ENCODE results near the gene RIMS1. TPM values are rescaled to one million over a fixed set of nuclear protein-coding genes. Genes with fewer than 3 reads are reported as not detected.

RIMS1 gene
- total and polyA plus RNA-seq, 9 of the 15 experiments (the other 6 are each of a cell fraction or from before 2014, with no cell fraction given): not detected

- H3K9me1 ChIP-seq (ENCODE audit: control insufficient read depth, insufficient read depth, low read length): no peaks in the 10 kb centered on the region
- no peak overlapping the region for H3K27ac ChIP-seq (ENCODE audit: extremely low read depth, low read depth, low read length)
- POLR2A ChIA-PET: interaction anchor here (1.1 kb wide), 1 partner anchor 8 kb away, joined by 5 read pairs; no protein-coding TSS in a partner anchor
- H3K9ac ChIP-seq (ENCODE audit: insufficient read depth in 1 of 2, low read depth in 2 of 2, low read length in 2 of 2): no peak overlapping the region
- BruUV-seq (replicated peaks): no TSS peak
- ATAC-seq (no peak), FAIRE-seq (no peak), DNase-seq (ENCODE audit: extremely low read depth in 1 of 4, low spot score in 3 of 4) (no peak)
- H3K79me2 ChIP-seq (ENCODE audit: control insufficient read depth, insufficient read depth, low read length): no peaks in the 10 kb centered on the region
- in situ Hi-C loops (cut with MboI) (no loop called here), intact Hi-C loops (cut with micrococcal nuclease) (no loop called here)
- no peaks in the 10 kb centered on the region for H4K20me1 ChIP-seq (replicated peaks; ENCODE audit: control insufficient read depth, insufficient read depth, low read length)
- H3K27me3 ChIP-seq (ENCODE audit: control insufficient read depth in 2 of 2, insufficient read depth in 2 of 2, low read length in 2 of 2): no peaks in the 10 kb centered on the region
- H3K4me3 ChIP-seq: no peak overlapping the region
- CTCF ChIA-PET (ENCODE audit: low intra/inter-chr PET ratio): no interaction called here
- H3K4me2 ChIP-seq (ENCODE audit: insufficient read depth, low read length): no peak overlapping the region
- no peak overlapping the region for H2AFZ ChIP-seq (ENCODE audit: low read depth, low read length)
- H3K4me1 ChIP-seq (replicated peaks in 1 of 2; ENCODE audit: control insufficient read depth in 2 of 2, insufficient read depth in 2 of 2, low read length in 2 of 2): no peaks in the 10 kb centered on the region
- no peaks in the 10 kb centered on the region for H3K9me3 ChIP-seq (replicated peaks; ENCODE audit: control insufficient read depth, insufficient read depth, low read depth, low read length)
- no peaks in the 10 kb centered on the region for H3K36me3 ChIP-seq (ENCODE audit: control insufficient read depth, insufficient read depth, low read length)
- WGBS (ENCODE audit: insufficient coverage, low coverage, missing lambda C conversion rate): 9% methylated on average over 1 of the region's 1 CpG
- TF ChIP-seq ZNF696 (CRISPR knock-in tag; conservative IDR thresholded peaks at IDR 0.05): no peak
- TF ChIP-seq E2F3 (CRISPR knock-in tag; IDR thresholded peaks at IDR 0.05): no peak
- TF ChIP-seq ZNF436 (CRISPR knock-in tag; IDR thresholded peaks at IDR 0.05): no peak
These were observed 503.3 kb downstream of the RIMS1 start for GRCh38 chr6:72389698-72390097.

GRCh38 chr6:72390548-72390947, 504.2 kb downstream of the RIMS1 start:
- CTCF ChIA-PET (ENCODE audit: low intra/inter-chr PET ratio): interaction anchor here (0.7 kb wide), 1 partner anchor 222 kb away, joined by 5 read pairs; no protein-coding TSS in a partner anchor
- H3K4me2 ChIP-seq (ENCODE audit: insufficient read depth, low read length): no peak overlapping the region
- no peak for DNase-seq (ENCODE audit: extremely low read depth in 1 of 4, low spot score in 3 of 4)
- intact Hi-C loops (cut with micrococcal nuclease): no loop called here
- H2AFZ ChIP-seq (ENCODE audit: low read depth, low read length): no peak overlapping the region
- H4K20me1 ChIP-seq (replicated peaks; ENCODE audit: control insufficient read depth, insufficient read depth, low read length): no peaks in the 10 kb centered on the region
- H3K9me1 ChIP-seq (ENCODE audit: control insufficient read depth, insufficient read depth, low read length): no peaks in the 10 kb centered on the region
- no peaks in the 10 kb centered on the region for H3K27me3 ChIP-seq (ENCODE audit: control insufficient read depth in 2 of 2, insufficient read depth in 2 of 2, low read length in 2 of 2)
- TF ChIP-seq FOXM1 (IDR thresholded peaks at IDR 0.05; ENCODE audit: low read depth): no peak
- TF ChIP-seq FOXM1 (CRISPR knock-in tag; IDR thresholded peaks at IDR 0.05; ENCODE audit: low read depth): no peak
- TF ChIP-seq RAD51 (IDR thresholded peaks at IDR 0.05; ENCODE audit: borderline replicate concordance, low read depth): no peak
- no peak for TF ChIP-seq MNT (conservative IDR thresholded peaks at IDR 0.05)
- H3K9ac ChIP-seq (ENCODE audit: insufficient read depth in 1 of 2, low read depth in 2 of 2, low read length in 2 of 2): no peak overlapping the region
- no peak overlapping the region for H3K4me3 ChIP-seq
- in situ Hi-C loops (cut with MboI): no loop called here
- no peak overlapping the region for H3K27ac ChIP-seq (ENCODE audit: extremely low read depth, low read depth, low read length)
- H3K4me1 ChIP-seq (replicated peaks in 1 of 2; ENCODE audit: control insufficient read depth in 2 of 2, insufficient read depth in 2 of 2, low read length in 2 of 2): no peaks in the 10 kb centered on the region
- WGBS (ENCODE audit: insufficient coverage, low coverage, missing lambda C conversion rate): 6% methylated on average over 4 of the region's 4 CpGs
- ATAC-seq: no peak
- H3K9me3 ChIP-seq (replicated peaks; ENCODE audit: control insufficient read depth, insufficient read depth, low read depth, low read length): no peaks in the 10 kb centered on the region
- BruUV-seq (replicated peaks): no TSS peak
- POLR2A ChIA-PET: interaction anchor here (0.6 to 1.1 kb wide), 2 partner anchors 9 to 785 kb away, joined by 3 to 5 read pairs; no protein-coding TSS in a partner anchor
- no peaks in the 10 kb centered on the region for H3K36me3 ChIP-seq (ENCODE audit: control insufficient read depth, insufficient read depth, low read length)
- no peak for FAIRE-seq
- no peaks in the 10 kb centered on the region for H3K79me2 ChIP-seq (ENCODE audit: control insufficient read depth, insufficient read depth, low read length)
